DMS79 treated with DMSO at 0.1 percent for 48 hours (cell line): ENCODE data around the gene ZZZ3.
"Not testable (repeated sequence)": the region's sequence is repeated elsewhere in the genome, so short reads cannot be mapped to it uniquely, and the experiment has no call there.

Experiments
- DNase-seq: peaks from one replicate; lab custom pipeline; 2025; lab: John Stamatoyannopoulos, UW

ZZZ3 gene

DNA sequence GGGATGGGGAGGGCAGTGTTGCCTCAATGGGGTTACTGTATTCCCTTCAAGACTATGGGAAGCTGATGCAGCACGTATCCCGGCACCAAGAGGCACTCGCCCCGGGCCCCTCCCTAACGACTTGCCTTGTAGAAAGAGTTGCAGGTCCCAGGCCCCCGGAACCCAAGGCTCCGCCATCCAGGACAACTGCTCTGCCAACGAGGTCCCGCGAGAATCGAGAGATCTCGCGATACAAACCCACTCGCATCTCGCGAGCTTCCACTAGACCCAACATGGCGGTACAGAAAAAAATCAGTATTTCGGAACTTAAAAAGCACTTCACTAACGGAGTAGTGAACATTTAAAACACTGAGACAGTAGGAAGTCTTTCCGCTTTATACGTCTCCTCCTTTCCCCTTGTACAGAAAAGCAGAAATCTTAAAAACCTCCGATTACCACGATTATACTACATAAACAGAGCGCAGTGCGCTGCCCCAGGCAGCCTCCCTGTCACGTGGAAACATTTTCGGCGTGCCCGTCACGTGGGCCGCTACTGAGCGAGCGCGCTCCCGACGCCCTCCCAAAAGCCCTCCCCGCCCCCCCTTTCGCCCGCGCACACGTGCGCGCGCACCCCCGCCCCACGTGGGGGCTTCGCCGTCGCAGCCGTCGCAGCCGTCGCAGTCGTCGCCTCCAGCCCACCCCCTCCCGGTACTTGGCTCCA lies at the start of gene ZZZ3:
ZZZ3 (minus strand) TSS at position 199 of the 700 bp plus-strand sequence. CDS start 49,304 bp downstream, outside the sequence.
- peak; percentile 96 for DNase-seq

DNA sequence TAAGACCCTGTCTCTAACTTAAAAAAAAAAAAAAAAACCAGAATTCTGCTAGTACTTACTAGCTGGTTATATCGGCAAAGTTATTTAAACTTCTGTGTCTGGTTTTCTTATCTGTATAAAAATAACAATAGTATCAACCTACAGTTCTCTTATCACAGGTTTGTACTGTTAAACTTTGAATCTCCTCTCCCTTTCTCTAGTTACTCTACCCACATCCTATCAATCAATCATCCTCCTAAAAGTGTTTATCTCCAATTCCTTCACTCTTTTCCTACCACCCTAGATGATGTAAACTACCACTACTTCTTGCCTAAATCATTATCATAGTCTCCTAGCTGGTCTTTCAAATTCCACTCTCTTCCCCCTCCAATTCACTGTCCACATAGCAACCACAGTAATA lies 49.6 kb upstream of the ZZZ3 start:
- DNase-seq: no peak

DNA sequence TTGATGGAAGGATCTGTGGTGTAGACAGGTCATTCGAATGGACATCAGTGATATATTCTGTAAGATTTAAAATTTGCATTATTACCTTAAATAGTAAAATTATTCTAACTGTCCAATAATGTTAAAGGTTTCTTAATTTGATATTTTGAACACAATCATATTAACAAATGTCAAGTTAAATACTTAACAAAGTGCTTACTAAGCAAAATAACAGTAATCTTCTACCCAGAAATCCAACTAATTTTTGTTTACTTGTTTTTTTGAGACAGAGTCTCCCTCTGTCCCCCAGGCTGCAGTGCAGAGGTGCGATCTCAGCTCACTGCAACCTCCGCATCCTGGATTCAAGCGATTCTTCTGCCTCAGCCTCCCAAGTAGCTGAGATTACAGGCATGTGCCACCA lies 43.2 kb upstream of the ZZZ3 start:
- no peak for DNase-seq

DNA sequence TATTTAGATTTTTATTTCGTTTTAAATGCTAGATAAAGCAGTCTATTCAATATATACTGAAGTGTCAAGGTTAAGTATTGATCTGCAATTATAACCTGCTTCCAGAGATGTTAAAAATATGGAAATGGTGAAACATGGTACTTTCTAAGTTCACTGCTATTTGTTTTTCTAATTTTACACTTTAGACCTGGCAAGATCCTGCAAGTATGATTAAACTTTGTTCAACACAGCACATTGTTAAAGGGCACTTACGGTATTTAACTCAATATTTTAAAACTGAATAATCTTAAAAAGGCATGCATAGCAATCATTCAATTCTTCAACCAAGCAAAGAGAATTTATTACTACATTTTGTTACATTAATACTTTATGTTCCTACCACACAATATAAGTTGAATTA lies 35.7 kb upstream of the ZZZ3 start:
- no peak for DNase-seq

DNA sequence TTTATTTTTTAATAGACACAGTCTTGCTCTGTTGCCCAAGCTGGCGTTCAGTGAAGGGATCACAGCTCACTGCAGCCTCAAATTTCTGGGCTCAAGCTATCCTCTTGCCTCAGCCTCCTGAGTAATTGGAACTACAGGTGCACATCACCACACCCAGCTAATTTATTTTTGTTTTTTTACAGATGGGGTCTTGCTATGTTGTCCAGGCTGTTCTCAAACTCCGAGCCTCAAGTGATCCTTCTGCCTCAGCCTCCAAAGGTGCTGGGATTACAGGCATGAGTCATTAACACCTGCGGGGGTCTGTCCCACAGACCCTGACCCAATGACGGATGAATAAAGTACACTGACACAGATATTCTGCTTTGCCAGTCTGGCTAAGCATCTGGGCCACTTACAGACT lies 33.6 kb upstream of the ZZZ3 start:
- no peak for DNase-seq

DNA sequence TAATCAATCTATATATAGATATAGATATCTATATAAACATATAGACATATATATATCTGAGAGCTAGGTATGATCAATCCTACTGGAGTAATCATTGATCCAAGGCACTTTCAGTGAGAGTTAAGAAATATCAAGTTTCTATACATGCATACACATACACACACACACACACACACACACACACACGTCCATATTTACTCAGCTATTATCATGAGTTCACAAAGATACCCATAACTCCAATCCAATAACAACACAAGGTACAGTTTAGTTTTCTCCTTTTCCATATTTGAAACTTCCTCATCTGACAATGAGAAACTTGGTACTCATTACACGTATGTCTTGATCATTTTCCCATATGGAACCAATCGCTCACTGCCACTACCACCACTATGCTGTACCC lies 27.3 kb upstream of the ZZZ3 start:
- no peak for DNase-seq

DNA sequence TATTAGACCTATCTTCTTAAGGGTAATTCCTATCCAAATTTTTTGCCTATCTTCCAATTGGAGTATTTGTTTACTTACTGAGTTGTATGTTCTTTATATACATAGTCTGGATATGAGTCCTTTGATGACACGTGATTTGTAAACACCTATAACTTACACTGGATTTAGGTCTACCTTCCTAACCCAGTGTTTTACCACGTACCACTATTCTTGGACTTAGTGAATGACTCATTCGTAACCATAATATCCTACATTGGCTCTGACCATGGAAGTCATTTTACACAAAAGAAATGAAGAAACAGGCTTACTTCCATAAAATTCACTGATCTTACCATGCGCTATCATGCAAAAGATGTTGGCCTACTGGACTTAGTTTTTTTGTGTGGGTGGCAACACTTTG lies 23.9 kb upstream of the ZZZ3 start:
- DNase-seq: no peak

DNA sequence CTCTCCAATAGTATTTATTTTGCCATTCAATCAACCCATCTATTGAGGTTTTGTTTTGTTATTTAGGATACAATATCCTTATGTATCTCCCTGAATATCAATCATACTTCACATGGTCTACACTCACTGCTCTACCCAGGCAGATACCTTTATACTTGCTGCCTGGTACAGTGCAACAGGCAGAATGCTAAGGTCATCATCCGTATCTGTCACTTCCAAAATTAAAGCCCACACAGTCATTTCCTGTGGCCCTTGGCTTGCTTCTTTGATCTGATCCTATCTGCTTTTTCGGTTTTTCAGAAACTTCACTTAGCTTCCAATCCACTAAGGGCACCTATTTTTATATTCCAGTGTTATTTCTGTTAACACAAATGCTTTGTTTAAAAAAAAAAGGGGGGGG lies 22.3 kb upstream of the ZZZ3 start:
- no peak for DNase-seq

DNA sequence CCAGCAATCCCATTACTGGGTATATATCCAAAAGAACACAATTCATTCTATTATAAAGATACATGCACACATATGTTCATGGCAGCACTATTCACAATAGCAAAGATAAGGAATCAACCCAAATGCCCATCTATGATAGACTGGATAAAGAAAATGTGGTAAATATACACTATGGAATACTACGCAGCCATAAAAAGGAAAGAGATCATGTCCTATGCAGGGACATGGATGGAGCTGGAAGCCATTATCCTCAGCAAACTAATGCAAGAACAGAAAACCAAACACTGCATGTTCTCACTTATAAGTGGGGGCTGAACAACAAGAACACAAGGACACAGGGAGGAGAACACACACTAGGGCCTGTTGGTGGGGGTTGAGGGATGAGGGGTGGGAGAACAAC lies 17.2 kb upstream of the ZZZ3 start:
- DNase-seq: not testable (repeated sequence)

DNA sequence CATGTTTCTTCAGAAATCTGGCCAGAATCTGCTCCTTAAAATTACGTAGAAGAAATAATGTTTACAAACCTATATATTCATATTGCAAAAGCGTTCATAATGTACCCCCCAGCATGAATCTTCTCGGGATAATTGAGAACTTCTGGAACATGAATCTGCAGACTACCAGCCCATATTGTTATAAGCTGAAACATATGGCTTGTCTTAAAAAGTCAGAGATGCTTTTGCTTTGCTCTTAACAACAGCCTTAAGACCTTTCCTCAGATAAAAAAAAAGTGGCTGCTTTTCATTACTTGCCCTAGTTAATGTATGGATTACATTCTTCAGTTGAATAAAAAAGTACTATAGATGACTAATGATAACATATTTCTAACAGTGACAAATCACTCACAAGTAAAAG lies 15.0 kb upstream of the ZZZ3 start:
- no peak for DNase-seq

DNA sequence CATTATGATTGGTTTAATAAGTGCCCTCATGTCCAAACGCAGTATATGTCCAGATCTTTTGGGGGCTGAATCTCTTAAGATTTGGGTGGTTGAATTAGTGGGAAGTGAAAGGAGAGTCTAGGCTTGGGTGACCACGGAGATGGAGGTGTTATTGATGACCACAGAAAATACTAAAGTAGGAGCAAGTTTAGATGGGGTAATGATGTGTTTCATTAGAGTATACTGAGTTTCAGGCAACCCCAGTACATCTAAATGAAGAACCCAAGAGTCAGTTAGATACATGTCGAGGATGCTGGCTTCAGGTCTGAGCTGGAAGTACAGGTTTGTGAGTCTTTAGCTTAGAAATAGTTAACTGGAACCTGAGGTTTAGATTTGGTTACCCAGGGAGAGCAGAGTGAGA lies 6.5 kb upstream of the ZZZ3 start:
- no peak for DNase-seq

DNA sequence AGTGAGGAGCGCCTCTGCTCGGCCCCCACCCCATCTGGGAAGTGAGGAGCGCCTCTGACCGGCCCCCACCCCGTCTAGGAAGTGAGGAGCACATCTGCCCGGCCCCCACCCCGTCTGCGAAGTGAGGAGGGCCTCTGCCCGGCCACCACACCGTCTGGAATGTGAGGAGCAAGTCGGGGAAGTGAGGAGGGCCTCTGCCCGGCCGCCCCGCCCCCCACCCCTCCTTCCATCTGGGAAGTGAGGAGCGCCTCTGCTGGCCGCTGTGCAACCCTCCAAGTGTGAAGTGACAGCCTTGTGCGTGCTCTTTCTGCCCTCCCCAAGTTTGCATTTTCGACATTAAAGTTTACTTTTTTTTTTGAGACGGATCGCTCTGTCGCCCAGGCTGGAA lies 5.1 kb upstream of the ZZZ3 start:
- no peak for DNase-seq

DNA sequence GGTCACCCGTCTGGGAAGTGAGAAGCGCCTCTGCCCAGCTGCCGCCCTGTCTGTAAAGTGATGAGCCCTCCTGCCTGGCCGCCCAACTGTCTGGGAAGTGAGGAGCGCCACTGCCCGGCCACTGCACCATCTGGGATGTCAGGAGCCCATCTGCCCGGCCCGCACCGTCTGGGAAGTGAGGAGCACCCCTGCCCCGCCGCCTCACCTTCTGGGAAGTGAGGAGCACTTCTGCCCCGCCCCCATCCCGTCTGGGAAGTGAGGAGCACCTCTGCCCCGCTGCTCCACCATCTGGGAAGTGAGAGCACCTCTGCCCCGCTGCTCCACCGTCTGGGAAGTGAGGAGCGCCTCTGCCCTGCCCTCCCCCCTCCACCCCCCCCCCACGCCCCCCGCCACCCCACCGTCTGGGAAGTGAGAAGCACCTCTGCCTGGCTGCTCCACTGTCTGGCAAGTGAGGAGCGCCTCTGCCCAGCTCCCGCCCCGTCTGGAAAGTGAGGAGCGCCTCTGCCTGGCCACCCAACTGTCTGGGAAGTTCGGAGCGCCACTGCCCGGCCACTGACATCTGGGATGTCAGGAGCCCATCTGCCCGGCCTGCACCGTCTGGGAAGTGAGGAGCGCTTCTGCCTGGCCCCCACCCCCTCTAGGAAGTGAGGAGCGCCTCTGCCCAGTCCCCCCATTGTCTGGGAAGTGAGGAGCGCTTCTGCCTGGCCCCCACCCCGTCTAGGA lies 4.5 kb upstream of the ZZZ3 start:
- no peak for DNase-seq

DNA sequence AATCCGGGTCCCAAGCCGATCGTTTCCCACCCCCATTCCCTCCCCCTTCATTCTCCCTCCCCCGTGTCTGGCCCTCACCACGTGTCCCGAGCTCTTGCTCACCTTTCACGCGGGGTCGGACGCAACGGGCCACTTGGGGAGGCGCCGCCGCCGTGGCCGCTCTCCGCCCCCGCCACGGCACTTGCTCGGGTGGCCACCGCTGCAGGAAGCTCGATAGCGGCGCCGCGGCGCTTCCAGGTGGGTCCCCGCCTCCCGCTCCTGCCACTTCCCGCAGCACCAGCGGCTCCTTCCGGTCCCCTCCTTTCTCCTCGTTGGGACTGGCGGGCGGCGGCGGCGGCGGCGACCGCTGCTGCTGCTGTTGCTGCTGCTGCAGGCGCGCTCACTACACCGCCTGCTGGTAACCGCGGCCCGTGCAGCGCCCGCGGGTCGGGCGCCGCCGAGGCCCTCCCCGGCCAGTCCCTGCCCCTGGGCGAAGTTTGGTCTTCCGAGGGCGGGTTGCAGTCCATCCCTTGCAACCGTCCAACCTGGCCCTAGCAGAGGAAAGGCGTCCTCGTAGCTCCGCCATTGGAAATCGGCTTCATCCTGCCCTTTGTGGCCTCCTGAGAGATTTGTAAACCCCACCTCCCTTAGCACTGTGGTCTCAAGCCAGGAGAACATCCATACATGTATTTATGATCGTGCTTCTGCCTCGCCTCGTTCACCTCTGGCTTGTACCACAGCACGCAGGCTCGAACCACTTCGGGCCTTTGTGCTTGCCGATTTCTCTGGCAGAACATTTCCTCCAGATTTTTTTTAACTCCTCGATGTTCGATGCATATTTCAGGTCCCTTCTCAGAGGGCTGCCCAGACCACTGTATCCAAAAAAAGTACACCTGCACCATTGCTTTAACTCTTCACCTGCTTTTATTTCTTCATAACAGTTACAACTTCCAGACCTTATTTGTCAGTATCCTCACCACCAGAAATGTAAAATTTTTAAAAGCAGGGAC lies 996 bp upstream of the ZZZ3 start:
- peak; percentile 85 for DNase-seq

DNA sequence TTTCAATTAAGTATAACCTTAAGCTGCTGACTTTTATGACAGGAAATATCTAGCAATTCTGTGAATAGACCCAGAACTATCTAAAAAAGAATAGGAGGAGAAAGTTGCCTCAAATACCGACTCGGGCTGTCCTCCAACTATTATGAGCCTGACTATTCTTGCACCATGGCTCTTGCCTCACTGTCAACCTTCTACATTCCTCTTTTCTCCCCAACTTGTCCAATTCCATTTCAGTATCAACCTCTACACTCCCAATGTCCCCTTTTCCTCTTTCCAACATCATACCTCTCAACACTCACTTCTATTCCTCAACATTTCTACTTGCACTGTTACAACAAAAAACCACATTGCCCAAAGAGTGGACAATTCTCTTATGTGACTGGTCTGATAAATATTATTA lies 2.3 kb downstream of the ZZZ3 start:
- DNase-seq: no peak

DNA sequence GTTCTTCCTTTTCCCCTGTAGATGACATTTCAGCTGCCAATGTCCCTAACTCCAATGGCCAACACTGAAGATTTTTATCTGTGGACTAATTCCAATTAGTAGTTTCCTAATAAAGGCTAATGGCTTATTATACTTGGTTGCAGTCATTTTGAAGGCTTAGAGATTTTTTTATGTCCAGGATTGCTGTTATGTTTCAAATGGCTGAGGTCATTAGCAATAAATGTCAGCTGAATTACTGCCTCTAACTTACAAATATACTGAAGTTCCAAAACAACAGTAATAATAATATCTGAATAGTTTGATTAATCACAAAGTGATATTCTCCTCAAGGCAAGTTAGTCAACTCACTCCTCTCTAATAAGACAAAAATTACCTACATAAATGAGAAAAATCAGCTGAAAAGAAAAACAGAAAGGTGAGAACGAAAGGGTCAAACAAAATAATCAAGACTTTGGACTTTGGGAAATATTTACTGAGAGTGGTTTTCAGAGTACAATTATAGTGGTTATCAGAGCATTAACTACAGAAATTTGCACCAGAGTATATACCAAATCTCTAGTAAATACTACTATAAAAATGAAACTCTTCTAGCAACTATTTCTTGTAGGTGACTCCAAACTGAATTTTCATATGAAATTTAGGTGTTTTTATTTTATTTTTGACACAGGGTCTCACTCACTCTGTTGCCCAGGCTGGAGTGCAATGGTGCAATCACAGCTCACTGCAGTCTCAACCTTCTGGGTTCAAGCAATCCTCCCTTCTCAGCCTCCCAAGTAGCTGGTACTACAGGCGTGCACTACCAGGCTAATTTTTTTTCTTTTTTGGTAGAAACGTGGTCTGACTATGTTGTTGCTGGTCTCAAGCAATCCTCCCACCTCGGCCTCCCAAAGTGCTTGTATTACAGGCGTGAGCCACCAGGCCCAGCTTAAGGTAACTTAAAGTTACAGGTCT lies 3.5 kb downstream of the ZZZ3 start:
- no peak for DNase-seq

DNA sequence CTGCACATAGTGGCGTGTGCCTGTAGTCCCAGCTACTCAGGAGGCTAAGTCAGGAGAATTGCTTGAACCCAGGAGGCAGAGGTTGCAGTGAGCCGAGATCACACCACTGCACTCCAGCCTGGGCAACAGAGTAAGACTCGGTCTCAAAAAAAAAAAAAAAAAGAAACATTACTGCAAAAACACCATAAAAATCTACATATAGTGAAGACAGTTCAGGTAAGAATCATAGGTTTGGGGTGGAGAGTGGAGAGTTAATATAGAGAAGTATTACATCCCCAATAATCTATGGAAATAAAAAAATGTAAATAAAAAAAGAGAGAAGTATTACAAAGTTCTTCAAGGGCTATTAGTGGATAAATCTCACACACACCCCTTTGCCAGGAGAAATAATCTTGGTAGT lies 7.7 kb downstream of the ZZZ3 start:
- DNase-seq: not testable (repeated sequence)

DNA sequence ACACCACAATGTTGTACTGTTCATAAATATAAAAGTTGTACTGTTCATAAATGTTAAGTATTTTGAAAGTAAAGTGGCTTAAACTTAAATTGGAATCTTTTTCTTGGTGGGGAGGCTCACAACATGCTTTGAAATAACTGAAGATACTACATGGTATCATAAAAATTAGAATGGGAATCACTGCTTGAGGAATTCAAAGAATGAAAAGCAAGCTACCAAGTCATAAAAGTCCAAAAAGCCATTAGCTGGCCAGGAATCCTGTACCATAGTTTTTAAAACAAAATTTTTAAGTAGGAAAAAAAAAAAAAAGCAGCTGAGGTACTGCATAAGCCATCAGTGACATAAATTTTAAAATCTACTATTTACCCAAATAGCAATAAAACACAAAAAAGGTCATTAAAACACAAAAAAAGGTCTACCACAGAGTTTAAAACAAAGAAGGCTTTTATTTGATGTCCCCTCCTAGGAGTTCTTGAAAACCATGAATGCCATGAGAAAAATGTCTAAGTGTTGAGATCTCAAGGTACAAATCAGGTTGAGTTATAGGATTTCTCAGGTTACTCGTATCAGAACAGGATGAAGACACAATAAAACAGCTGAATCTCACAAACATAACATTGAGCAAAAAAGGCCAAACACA lies 8.6 kb downstream of the ZZZ3 start:
- DNase-seq: no peak

DNA sequence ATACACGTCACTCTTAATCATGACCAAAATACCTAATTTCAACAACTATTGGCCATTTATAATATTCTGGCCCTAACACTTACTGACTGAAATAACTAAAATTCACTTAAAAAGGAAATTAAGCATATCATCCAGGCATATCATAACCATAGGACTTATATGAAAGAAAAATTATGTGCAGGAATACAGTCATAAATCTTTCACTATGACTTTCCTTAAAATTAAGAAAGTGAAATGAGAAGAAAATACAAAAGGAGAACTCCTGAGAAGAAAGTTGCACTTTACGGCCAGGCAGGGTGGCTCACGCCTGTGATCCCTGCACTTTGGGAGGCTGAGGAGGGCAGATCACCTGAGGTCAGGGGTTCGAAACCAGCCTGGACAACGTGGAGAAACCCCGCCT lies 9.4 kb downstream of the ZZZ3 start:
- no peak for DNase-seq

DNA sequence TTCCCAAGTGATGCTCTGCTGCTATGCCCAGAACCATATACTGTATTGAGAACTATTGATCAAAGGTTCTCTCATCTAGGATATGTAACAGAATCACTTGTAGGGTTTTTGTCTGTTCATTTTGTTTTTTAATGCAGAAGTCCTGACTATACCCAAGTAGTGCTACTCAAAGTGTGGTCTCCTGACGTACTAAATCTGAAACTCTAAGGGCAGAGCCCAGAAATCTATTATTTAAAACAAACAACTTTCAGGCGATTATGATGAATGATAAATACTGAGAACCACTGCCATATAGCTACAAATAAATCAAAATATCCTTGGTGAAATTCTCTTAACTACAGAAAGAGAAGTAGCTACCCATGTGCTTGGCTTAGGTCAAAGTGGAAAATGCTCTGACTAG lies 10.1 kb downstream of the ZZZ3 start:
- no peak for DNase-seq

DNA sequence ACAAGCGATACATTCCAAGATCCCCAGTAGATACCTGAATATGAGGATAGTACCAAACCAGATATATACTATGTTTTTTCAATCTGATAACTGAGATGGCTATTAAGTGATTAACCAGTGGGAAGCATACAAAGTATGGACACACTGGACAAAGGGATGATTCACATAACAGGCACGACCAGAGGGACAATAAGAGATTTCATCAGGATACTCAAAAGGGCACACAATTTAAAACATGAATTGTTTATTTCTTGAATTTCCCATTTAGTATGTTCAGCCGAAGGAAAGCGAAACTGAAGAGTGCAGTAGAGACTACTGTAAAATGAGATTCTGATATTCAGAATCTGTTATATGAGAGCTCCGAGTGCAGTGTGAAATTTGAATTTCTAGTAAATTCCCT lies 10.6 kb downstream of the ZZZ3 start:
- no peak for DNase-seq
